IPS-NIHi11 (cell line): ENCODE data around the gene ACVR1C.

ENCODE experiments used
- DNase-seq: peaks from one replicate; pipeline ENCODE4 v3.0.0; 2012; ENCODE audit warnings: mixed read lengths, low spot score

ACVR1C gene

DNA sequence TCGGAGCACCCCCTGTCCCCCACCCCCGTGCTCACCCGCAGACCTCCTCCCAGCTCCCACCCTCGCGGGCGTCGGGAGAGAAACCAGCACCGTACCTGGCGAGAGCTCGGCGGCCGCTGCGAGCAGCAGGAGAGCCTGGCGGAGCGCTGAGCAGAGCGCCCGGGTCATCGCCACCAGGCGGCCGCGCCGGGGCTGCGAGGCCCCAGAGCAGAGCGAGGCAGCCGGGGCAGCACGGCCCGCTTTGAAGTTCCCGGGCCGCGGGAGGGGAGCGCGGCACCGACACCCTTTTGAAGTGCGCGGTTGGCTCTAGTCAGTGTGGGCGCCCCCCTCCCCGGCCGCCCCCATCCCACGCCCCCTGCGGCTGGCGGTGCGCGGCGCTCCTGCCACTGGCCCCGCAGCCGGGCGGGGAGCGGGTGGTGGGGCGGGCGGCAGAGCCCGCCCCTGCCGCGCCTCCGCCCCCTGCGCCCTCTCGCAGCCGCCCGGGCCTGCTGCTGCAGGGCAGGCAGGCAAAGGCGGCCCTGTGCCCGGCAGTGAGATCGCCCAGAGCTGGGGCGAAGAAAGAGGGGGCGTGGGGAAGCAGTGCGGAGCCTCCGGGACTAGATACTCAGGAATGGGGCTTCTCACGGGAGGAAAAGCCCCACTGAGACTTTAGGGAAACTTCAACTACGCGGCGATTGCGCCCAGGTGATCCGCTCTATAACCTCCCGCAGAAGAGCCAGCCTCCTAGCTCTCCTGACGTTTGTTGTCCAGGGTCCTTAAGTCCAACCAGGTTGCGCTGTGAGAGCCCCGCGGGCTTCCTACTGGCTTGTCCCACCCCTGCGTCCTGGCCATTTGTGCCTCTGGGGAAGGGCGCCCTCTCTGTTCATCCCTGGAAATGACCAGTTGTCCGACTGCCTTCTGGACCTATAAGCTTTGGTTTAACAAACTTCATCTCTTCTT, at the start of gene ACVR1C:
Gene ACVR1C, minus strand, starts transcription at position 388 of the 939 bp plus-strand sequence. Its CDS starts 220 bp downstream, at position 168.
- peak; percentile 90 for DNase-seq

DNA sequence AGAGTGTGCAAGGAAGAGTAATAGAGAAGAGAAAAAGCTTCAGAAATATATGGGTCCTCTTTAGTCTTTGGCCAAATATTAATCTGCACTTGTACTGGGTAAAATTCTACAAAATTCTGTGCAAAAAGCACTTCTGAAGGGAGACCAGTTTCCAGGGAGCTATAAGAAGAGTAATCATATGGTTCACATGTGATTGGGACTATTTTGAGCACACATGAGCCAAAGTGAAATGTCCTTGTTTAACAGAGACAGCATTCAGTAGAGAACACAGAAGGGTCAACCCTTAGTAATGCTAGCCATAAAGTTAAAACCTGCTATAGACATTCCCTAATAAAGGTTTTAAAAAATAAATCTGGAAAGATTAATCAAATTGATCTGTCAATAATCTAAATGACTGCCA, 49.3 kb upstream of the ACVR1C start:
- no peak for DNase-seq

DNA sequence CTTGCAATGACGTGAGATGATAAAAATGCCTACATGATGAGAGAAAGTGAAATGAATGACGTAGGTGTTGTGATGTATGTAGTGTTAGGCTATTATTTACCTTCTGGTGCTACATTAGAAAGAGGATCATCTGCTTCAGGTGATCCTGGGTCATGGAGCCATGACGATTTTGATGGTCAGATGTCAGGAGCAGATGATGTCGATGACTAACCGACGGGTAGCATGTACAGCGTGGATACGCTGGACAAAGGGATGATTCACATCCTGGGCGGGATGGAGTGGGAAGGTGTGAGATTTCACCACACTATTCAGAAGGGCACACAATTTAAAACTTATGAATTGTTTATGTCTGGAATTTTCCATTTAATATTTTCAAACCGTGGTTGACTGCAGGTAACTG, 43.5 kb upstream of the ACVR1C start:
- no peak for DNase-seq

DNA sequence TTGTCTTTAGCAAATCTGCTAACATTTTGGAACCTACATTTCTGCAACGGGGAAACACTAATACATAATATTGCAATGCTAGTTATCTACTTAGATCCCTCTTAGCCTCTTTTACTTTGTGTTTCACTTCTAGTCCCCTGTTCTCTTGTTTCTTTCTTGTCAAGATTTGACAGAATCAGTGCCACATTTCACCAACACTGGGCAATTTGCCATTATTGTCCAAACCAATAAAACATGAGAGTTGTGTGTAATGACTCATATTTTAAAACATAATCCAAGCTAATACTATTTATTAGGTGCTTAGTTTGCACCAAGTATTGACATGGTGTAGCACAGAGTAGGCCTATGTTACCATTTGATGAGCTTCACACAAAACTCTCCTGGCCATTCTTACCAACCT, 33.7 kb upstream of the ACVR1C start:
- DNase-seq = no peak

DNA sequence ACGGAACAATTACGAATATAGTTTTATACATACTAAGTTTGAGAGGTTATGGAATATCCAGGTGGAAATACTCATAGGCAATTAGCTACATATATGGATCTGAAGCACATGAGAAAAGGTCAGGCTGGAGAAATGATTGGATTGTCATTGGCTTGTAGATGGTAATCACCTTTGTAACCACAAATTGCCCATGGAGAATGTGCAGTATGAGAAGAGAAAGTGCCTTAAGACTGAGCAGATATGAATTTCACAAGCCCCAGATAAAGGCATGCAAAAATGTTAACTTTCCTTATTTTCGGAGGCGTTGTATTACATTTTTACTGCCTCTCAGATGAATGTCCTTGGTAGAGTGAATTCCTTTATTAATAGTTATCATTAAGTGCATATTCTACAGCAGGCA, 33.1 kb upstream of the ACVR1C start:
- no peak for DNase-seq

DNA sequence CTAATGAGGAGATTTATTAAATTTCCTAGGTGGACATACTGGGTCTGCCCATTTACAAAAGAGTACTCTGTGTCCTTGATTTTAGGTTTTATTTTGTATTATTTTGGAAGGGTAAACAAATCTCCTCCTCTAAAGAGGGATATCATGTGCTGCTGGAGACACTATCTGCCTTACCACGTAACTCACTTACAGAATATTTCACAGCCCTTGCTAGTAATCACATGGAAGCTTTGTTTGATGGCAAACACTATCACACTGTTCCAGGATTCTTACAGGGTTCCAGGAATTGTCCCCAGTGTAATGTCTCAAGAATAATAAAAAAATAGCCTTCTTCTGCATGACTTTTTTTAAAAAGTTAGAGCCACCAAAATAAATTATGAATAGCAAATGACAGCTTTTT, 29.2 kb upstream of the ACVR1C start:
- DNase-seq = no peak

DNA sequence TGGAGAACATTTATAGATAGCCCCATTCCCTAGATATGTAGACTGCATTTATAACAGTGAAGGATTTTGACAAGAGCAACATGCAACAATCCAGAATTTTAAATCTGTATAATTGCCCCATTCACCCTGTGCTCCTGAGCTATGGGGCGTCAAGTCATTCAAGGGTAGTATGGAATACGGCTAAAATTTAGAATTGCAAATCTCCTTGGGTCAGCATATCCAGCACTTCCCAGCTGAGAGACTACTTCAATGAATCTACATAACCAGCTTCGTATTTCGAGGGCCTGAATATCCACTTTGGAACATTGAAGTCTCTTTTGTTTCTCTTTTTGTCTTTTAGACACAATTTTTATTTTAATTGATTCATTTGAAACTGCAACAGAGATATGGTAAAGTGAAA, 28.4 kb upstream of the ACVR1C start:
- DNase-seq = peak; percentile 7

DNA sequence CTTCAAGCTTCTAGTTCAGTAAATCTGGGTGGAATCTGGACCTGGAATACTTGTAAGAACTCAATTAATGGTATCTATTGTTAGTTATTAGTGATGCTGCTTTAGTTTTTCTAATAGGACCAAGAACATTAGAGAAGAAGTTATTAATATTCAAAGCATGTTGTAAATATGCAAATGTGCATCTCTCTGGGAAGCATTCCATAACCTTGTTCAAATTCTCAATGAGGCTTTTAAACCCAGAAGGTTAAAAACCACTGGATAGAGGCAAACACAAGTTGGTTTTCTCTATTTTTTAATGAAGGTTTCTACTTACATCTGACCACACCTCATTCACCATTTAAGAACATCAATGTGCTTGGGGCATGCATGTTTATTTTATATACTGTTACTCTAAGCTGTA, 16.1 kb upstream of the ACVR1C start:
- no peak for DNase-seq

DNA sequence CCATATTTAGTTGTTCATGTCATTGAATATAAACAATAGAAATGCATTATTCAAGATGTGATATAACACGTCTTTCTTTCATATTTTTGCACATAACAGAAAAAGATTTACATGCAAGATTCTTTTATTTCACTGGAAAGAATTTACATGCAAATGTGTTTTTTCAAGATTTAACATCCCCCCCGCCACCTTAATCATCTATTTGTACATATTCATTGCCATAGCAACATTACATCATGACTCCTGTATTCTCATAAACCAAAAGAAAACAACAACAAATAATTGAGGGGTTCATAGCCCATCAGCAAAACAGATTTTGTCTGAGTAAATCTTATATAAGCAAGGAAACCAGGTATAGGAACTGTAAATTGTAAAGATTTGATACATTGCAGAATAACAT, 3.2 kb upstream of the ACVR1C start:
- no peak for DNase-seq

DNA sequence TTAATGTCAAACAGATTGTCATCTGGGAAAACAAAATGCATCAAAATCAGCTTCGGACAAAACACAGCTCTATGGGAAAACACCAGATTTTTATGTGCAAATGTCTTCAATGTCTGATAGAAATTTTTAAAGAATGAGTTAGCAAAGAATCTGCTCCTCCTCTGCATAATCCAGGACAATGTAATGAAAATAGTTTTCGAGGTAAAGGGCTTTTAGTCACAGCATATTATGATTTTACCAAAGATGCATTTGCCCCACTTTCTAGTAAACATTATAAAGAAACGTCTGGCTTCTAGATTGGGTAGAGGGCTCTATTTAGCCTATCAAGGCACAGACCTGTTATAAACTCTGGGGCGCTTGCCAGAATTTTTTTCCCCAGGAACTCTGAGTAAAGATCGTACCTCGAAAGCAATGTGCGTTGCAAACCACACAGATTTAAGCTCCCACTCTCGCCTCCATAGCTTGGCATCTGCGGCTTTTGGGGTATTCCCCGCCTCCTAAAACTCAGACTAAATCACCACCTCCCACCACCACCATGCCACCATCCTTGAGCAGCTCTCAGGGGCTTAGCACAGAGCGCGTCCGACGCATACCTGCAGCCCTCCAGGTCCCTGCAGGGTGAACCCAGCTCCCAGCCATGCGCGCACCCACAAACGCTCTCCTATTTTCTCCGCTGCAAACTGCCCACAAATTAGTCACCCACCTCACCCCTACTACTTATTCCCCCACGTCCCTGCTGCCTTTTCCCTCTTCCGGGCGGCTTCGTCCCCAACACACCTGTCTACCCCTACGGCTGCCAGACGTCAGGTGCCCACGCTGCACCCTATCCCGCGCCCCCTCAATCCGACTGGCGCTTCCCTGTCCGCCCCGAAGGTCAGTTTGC, 829 bp downstream of the ACVR1C start:
- DNase-seq = no peak

DNA sequence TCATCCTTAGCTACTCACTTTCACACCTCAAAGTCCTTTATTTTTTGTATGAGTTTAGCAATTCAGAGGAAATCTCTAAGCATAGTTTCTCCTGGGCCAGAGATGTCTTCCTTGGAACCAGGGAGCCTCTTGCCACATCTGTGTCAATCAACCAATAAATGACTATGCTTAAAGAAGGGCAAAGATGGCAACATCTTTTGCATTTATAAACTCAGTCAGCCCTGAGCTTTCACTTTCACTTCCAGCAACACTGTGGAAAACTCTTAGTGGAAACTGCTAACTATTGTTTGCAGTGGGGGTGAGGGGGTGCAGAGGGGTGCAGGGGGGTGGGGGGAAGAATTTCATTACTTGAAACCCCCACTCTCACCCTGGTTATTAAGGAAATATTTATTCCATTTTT, 3.4 kb downstream of the ACVR1C start:
- no peak for DNase-seq

DNA sequence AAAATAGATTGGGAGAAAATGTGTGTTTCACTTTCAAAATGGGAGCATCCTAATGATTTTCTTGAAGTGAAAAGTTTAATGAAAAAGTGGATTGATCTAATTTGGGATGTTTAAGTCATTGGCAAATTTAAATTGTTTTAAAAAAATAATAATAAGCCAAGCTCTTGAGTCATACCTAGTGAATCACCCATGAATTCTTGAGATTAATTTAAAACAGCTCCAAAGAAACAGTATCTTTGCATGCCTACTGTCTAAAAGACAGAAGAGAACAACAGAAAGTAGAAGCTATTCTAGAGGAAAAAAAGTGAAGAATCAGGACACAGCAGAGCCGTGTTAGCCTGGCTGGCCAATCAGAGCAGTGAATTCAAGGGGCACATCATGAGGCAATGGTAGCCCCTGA, 7.7 kb downstream of the ACVR1C start:
- DNase-seq = no peak

DNA sequence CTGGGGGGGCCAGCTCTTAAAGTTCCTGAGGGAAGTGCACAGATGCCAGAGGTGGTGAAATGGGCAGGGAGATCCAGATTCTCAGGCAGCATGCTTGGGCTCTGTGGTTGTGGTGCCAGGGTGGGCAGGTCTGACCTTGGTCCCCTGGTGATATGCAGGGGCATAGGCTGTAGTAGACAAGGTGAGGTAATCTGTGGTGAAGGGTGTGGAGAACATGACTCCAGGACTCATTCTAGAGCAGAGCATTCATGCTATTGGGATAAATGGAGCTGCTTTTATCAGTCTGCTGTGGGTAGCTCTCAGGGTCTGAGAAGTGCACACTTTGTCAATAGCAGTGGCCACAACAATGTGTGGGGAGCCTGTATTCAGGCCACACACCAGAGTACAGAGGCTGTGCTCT, 16.9 kb downstream of the ACVR1C start:
- no peak for DNase-seq

DNA sequence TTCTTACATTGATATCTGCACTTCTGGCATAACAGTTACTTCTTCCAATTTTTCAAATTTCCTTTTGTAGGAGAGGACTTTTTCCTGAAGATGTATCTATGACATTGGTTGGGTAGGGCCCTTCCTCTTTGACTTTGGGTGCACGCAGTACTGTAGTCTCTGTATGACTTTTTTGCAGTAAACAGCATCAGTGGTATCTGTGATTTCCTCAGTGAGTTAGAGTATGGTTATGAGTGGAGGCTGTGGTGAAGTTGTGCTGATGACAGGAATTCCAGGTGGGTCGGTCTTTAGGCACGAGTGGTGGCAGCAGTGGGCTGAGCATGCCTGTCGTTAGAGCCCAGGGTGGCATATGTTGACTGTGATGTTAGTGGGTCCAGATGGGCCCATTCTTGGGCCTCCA, 17.6 kb downstream of the ACVR1C start:
- DNase-seq = no peak

DNA sequence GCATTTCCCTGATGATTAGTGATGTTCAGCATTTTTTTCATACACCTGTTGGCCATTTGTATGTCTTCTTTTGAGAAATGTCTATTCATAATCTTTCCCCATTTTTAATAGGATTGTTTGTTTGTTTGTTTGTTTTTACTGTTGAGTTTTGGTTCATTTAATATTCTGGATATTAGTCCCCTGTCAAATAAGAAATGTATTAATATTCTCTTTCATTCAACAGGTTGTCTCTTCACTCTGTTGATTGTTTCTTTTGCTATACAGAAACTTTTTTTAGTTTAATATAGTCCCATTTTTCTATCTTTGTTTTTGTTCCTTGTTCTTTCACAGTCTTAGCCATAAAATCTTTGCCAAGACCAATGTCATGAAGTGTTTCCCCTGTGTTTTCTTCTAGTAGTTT, 22.1 kb downstream of the ACVR1C start:
- DNase-seq = no peak

DNA sequence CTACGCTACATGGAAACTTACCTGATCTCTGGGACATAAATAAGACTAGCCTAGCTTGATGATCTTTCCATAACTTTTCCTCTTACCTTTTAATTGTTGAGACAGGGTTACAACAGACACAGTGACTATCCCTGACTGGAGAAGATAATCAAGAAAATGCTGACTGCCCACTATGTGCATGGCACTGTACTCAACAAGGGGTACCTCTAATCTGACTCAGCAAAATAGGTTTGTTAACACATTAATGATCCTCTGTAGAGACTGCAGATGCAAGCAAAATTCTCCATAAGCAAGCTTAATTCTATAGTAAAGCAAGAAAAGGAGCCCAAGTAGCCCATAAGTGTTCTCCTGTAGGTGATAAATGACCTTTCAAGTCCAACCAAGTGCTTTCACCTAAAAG, 25.5 kb downstream of the ACVR1C start:
- no peak for DNase-seq

DNA sequence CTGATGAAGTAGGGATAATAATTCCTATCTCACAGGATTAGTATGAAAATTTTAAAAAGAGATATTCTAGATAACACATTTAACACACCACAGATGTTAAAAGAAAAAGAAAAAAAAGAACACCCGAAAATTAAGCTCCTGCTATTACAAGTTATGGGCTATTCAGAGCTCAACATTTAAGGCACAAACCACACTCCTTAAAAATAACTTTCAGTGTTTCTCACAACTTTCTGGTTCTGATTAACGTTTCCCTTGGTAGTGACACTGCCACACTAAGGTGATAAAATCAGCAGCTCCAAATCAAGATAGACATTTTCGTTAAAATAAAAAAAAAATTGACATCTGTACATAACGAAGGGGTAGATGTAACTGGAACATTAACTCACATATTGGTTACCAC, 26.9 kb downstream of the ACVR1C start:
- no peak for DNase-seq

DNA sequence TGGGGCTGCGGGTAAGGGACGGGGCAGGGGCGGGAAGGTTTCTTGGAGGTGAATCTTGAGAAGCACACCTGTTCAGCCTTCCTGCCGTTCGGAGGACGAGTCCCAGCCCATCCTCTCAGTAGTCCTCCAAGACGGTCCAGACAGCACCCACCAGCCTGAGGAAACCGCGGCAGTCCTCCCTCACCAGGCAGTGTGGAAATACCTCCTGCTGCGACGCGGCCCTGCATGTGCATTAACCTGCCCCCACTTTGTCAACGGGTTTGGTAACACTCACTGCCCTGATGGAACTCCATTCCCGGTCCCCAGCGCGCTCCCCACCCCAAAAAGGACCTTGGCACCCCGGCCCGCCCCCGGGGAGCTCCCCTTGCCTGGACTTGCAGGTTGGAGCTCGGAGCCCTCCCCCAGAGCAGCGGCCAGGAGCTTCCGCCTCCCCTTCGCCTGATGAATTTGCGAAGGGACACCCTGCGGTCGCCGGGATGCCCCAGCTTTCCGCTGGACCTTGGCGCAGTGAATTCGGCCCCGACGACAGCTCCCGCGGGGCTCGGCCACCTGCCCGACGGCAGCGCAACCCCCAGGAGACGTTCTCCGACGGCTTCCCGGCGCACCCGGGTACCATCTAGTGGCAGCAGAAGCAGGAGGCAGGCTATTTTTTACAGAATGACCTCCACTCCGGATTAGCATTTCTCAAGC, 31.5 kb downstream of the ACVR1C start:
- peak; percentile 72 for DNase-seq

DNA sequence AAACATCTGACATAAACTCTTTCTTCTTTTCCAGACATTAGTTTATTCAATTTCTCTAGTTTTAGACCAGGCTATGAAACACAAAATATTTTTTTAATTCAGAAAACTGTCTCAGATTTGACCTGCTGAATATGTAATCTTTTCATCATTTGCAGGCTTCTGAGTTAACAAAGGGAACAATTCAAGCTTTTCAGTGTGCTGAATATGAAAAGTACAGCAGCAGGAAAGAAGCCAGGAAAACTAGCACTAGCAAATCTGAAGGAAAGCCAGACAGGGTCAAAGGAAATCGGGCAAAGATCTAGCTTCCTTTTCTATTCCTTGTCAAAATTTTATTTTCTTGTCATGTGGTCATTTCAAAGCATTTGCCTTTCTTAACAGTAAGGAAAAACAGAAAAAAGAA, 35.3 kb downstream of the ACVR1C start:
- no peak for DNase-seq

DNA sequence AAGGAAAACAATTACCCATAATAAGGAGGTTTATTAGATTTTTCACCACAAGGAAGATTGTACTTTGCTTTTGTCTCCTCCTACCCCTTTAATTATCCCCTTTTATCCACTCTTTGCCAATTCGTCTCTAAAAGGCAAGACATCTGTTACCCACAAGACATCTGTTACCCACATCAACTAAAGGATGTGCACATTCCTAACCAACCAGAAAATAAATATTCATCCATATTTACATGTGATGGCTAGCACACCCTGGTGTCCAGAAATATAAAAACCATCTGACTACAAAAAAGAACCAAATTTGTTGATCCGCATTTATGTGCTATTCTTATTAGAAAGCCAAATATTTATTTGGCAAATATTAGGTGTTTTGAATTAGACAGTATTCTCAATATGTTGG, 35.7 kb downstream of the ACVR1C start:
- DNase-seq = no peak

DNA sequence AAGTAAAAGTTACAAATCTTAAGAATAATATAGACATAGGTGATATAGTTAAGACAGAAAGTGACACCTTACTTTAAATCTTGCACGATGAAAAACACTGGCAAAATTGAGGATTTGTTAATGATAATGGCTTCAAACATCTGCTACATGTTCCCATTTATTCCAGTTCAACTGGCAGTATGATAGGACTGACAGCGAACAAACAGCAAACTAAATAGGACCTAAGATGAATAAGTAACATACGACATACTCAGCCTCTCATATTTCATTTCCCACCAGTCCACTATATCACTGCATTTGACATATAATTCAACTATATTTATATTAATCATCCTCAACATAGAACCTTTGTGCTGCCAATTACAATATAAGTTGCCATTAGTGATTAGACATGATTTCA, 36.3 kb downstream of the ACVR1C start:
- no peak for DNase-seq

DNA sequence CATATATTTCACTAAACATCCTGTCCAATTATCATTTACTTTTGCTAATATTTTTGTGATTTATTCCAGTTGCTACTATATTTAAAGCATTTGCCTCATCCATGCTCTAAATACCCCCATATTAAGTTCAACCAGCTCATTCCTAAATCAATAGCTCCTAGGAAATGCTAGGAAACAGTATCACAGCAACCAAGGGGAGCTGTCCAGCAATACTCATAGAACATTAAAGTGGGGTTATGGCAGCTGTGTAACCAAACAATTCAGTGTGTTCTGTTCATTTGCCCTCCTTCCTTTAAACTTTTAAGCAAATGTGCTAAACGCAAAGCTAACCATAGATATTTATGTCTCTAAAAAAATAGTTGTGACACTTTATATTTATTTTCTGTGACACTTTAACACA, 41.1 kb downstream of the ACVR1C start:
- peak; percentile 18 for DNase-seq

DNA sequence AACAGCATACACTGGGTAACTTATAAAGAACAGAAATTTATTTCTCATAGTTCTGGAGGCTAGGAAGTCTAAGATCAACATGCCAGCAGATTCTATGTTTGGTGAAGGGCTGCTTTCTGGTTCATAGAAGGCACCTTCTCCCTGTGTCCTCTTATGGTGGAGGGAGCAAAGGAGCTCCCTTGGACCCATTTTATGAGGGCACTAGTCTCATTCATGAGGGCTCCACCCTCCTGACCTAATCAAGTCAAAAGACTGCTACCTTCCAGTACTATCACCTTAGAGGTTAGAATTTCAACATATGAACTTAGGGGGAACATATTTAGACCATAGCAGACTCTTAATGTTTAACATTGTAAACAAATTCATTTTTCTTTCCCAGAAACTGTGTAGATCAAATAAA, 54.5 kb downstream of the ACVR1C start:
- no peak for DNase-seq
